ENCODE results near the gene NEUROG2. TPM values are rescaled to one million over a fixed set of nuclear protein-coding genes. Genes with fewer than 3 reads are reported as not detected.
"Not testable (repeated sequence)": the region's sequence is repeated elsewhere in the genome, so short reads cannot be mapped to it uniquely, and the experiment has no call there.

NEUROG2 gene
- total RNA-seq, 4 donors from 2014 or later = not detected

DNA sequence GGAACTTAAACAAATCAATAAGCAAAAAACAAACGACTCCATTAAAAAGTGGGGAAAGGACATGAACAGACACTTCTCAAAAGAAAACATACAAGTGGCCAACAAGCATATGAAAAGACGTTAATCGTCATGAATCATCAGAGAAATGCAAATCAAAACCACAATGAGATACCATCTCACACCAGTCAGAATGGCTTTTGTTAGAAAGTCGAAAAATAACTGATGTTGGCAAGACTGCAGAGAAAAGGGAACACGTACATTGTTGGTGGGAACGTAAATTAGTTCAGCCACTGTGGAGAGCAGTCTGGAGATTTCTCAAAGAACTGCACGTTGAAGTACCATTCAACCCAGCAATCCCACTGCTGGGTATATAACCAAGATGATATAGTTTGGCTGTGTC is 23.7 kb downstream of the NEUROG2 start:
- DNase-seq (ENCODE audit: low spot score) (no peak), ATAC-seq (ENCODE audit: low FRiP score) (no peak)
- TF ChIP-seq, protein P1, sequence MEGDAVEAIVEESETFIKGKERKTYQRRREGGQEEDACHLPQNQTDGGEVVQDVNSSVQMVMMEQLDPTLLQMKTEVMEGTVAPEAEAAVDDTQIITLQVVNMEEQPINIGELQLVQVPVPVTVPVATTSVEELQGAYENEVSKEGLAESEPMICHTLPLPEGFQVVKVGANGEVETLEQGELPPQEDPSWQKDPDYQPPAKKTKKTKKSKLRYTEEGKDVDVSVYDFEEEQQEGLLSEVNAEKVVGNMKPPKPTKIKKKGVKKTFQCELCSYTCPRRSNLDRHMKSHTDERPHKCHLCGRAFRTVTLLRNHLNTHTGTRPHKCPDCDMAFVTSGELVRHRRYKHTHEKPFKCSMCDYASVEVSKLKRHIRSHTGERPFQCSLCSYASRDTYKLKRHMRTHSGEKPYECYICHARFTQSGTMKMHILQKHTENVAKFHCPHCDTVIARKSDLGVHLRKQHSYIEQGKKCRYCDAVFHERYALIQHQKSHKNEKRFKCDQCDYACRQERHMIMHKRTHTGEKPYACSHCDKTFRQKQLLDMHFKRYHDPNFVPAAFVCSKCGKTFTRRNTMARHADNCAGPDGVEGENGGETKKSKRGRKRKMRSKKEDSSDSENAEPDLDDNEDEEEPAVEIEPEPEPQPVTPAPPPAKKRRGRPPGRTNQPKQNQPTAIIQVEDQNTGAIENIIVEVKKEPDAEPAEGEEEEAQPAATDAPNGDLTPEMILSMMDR (IDR thresholded peaks at IDR 0.05) = no peak

DNA sequence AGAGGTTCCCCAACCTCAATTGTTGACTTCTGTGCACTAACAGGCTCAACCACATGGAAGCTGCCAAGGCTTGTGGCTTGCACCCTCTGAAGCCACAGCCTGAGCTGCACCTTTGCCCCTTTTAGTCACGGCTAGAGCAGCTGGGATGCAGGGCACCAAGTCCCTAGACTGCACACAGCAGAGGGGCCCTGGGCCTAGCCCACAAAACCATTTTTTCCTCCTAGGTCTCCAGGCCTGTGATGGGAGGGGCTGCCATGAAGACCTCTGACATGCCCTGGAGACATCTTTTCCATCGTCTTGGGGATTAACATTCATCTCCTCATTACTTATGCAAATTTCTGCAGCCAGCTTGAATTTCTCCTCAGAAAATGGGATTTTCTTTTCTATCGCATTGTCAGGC is 25.2 kb downstream of the NEUROG2 start:
- not testable (repeated sequence) for ATAC-seq (ENCODE audit: low FRiP score); DNase-seq (ENCODE audit: low spot score)

DNA sequence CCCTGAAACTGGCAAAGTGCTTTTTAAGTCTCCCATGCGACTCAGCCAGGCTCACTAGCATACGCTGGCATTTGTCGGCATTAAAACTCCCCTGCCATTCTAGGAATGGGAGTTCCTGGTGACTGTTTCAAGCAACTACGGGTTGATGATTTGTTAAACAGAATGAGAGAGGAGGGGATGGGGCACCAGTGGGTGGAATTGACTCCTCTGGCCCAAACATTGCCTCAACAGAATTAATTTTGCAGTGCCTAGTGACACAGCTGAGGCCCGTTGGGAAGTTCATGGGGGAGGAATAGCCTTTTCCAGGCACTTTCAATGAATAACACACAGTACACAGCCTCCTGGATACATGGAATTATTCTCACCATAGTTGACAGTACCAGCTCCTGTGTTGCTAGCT is 30.1 kb downstream of the NEUROG2 start:
- TF ChIP-seq, protein P1 (IDR thresholded peaks at IDR 0.05) = no peak
- ATAC-seq (ENCODE audit: low FRiP score) (no peak), DNase-seq (ENCODE audit: low spot score) (no peak)

DNA sequence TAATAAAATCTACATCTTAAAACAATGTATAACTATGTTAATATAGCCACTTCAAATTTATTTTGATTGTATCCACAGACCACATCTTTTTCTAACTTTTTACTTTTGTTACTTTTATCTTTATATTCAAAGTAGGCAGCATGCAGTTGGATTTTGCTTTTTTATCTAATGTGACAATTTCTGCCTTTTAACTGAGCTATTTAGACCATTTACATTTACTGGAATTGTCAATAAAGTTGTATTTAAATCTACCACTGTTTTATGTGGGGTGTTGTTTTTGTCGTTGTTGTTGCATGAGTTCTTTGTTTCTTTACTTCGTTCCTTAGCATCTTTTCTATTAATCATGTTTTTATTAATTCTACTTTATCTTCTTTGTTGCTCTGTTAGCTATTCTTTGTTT is 42.0 kb downstream of the NEUROG2 start:
- TF ChIP-seq, protein P1 (IDR thresholded peaks at IDR 0.05) = no peak
- DNase-seq (ENCODE audit: low spot score) (no peak), ATAC-seq (ENCODE audit: low FRiP score) (no peak)

DNA sequence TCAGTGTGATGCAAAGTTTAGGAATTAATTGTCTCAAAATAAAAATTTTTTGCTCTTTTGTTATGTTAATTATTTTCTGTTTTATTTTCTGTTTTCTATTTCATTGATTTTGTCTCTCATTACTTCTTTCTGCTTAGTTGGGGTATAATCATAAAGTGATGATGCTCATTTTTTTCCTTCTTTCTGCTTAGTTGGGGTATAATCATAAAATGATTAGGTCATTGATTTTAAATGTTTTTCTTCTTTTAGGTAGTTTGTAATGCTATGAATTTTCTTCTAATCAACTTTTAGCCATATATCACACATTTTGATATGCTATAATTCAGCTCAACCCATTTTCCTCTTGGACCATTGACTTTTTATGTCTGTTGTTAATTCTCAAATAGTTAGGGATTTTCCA is 43.7 kb downstream of the NEUROG2 start:
- ATAC-seq (ENCODE audit: low FRiP score) = no peak
- DNase-seq (ENCODE audit: low spot score) = no peak
- TF ChIP-seq, protein P1 (IDR thresholded peaks at IDR 0.05) = no peak

Other genes starting within 250 kb of the NEUROG2 start
- 10 to 100 TPM in 3 of 4 donors, 1 to 10 TPM in 1; 4.5 to 12.8 (median 10.9) TPM for gene TIFA, start 230.3 kb downstream of the NEUROG2 start, total RNA-seq
- gene ALPK1, start 218.8 kb downstream of the NEUROG2 start, total RNA-seq = 10 to 100 TPM; 14.8 to 43.8 (median 19.1) TPM
- 10 to 100 TPM in 1 of 4 donors, 1 to 10 TPM in 3; 2.9 to 10.4 (median 4.0) TPM for gene ZGRF1, start 120.7 kb upstream of the NEUROG2 start, total RNA-seq
- gene LARP7, start 121.0 kb upstream of the NEUROG2 start, total RNA-seq = 10 to 100 TPM; 33.9 to 43.2 (median 34.8) TPM

Data from omental fat pad (tissue), 4 donors.